ENCODE results near the gene ZFAND3. TPM values are rescaled to one million over a fixed set of nuclear protein-coding genes. Genes with fewer than 3 reads are reported as not detected.
A peak's percentile ranks its signal among the peaks of the same experiment; 100 is the strongest.
"Not testable (repeated sequence)": the region's sequence is repeated elsewhere in the genome, so short reads cannot be mapped to it uniquely, and the experiment has no call there.

The ZFAND3 gene
- total and polyA plus RNA-seq, 7 donors = 48.5 to 166 (median 141) TPM

DNA sequence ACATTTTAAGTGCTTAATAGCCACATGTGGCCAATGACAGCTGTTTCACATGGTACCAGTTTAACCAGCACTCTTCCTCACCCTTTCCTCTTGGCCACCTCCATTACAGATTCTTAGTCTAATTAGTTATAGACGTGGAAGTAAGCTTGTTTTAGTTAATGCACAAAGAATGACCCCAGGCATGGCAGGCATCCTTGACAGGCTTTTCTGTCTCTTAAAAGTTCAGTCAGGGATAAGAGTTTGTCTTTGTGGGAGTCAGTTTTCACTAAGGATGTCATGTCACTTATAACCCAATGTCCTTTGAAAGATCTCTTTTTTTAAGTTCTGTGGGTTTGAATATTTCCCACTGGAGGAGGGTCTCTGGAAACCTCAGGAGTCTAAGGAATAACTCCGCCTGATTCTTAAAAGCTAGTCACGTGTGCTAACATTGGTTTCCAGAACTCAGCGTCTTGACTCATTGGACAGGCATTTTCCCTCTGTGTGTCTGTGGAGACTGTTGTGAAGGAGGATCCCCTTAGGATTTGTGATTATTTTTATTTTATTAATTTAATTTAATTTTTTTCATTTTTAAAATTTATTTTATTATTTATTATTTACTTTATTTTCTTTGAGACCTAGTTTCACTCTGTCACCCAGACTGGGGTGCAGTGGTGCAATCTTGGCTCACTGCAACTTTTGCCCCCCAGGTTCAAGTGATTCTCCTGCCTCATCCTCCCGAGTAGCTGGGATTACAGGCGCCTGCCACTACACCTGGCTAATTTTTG lies 171.4 kb downstream of the ZFAND3 start:
- Histone ChIP-seq H3K9me3 (no peaks in the 10 kb centered on the region), H3K36me3 (ENCODE audit: insufficient read depth in 1 of 2, low read depth in 1 of 2) (no peaks in the 10 kb centered on the region), H3K4me1 (peaks cover 93% of the 10 kb centered on the region), H3K27me3 (ENCODE audit: insufficient read depth in 3 of 3, low read length in 2 of 3) (no peaks in the 10 kb centered on the region), H3K27ac (peak overlapping the region; percentile 73), H3K4me3 (no peak overlapping the region)
- 35 to 58% (median 39%) methylated on average over 6 of the region's 6 CpGs for WGBS, 3 donors
- ATAC-seq (peak; percentile 75 to 81 (median 79)), DNase-seq (no peak)
- intact Hi-C loops (cut with DNase I) = no loop called here
- no peak for TF ChIP-seq CTCF (IDR thresholded peaks at IDR 0.05)

GRCh38 chr6:37992749-37993148 lies 173.2 kb downstream of the ZFAND3 start:
- H3K9me3 ChIP-seq = no peaks in the 10 kb centered on the region
- no peaks in the 10 kb centered on the region for H3K36me3 ChIP-seq (ENCODE audit: insufficient read depth in 1 of 2, low read depth in 1 of 2)
- H3K4me3 ChIP-seq = no peak overlapping the region
- ATAC-seq (no peak), DNase-seq (no peak)
- H3K27ac ChIP-seq = peak overlapping the region; percentile 42
- no peak for TF ChIP-seq CTCF (IDR thresholded peaks at IDR 0.05)
- H3K27me3 ChIP-seq (ENCODE audit: insufficient read depth in 3 of 3, low read length in 2 of 3) = no peaks in the 10 kb centered on the region
- intact Hi-C loops (cut with DNase I) = no loop called here
- peaks cover 90% of the 10 kb centered on the region for H3K4me1 ChIP-seq
- WGBS, 3 donors = 71 to 89% (median 71%) methylated on average over 2 of the region's 2 CpGs

DNA sequence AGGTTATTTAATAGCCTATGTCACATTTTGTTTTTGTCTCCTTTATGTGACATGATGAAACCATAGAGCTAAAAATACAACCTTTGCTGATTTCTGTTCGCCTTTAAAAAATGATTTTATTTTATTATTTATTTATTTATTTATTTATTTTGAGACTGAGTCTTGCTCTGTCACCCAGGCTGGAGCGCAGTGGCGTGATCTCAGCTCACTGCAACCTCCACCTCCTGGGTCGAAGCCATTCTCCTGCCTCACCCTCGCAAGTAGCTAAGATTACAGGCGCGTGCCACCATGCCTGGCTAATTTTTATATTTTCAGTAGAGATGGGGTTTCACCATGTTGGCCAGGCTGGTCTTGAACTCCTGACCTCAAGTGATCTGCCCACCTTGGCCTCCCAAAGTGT lies 173.7 kb downstream of the ZFAND3 start:
- H3K4me3 ChIP-seq; intact Hi-C loops (cut with DNase I); H3K9me3 ChIP-seq; H3K36me3 ChIP-seq (ENCODE audit: insufficient read depth in 1 of 2, low read depth in 1 of 2); H3K27me3 ChIP-seq (ENCODE audit: insufficient read depth in 3 of 3, low read length in 2 of 3): not testable (repeated sequence)
- DNase-seq = peak in 1 of 2 donors; percentile 68
- Histone ChIP-seq H3K27ac (peak overlapping the region; percentile 42), H3K4me1 (peaks cover 85% of the 10 kb centered on the region)
- 60 to 95% (median 67%) methylated on average over 7 of the region's 7 CpGs for WGBS, 3 donors
- peak in 3 of 4 donors; percentile 44 to 69 (median 57) for ATAC-seq

- WGBS, 3 donors = 76 to 86% (median 84%) methylated on average over 5 of the region's 5 CpGs
- Histone ChIP-seq H3K9me3 (no peaks in the 10 kb centered on the region), H3K4me1 (peaks cover 81% of the 10 kb centered on the region), H3K27me3 (ENCODE audit: insufficient read depth in 3 of 3, low read length in 2 of 3) (no peaks in the 10 kb centered on the region), H3K4me3 (no peak overlapping the region), H3K36me3 (ENCODE audit: insufficient read depth in 1 of 2, low read depth in 1 of 2) (no peaks in the 10 kb centered on the region), H3K27ac (no peak overlapping the region)
- ATAC-seq (no peak), DNase-seq (no peak)
- no peak for TF ChIP-seq CTCF (IDR thresholded peaks at IDR 0.05)
- intact Hi-C loops (cut with DNase I) = no loop called here
Measured at GRCh38 chr6:37993596-37993995, 174.1 kb downstream of the ZFAND3 start.

- H3K9me3 ChIP-seq = no peaks in the 10 kb centered on the region
- H3K4me3 ChIP-seq = no peak overlapping the region
- H3K27me3 ChIP-seq (ENCODE audit: insufficient read depth in 3 of 3, low read length in 2 of 3) = no peaks in the 10 kb centered on the region
- peaks cover 75% of the 10 kb centered on the region for H3K4me1 ChIP-seq
- WGBS, 3 donors = 55 to 69% (median 58%) methylated on average over 2 of the region's 2 CpGs
- intact Hi-C loops (cut with DNase I) = no loop called here
- TF ChIP-seq CTCF (IDR thresholded peaks at IDR 0.05) = no peak
- H3K36me3 ChIP-seq (ENCODE audit: insufficient read depth in 1 of 2, low read depth in 1 of 2) = no peaks in the 10 kb centered on the region
- ATAC-seq (no peak), DNase-seq (no peak)
- H3K27ac ChIP-seq = no peak overlapping the region
Measured at GRCh38 chr6:37994223-37994622, 174.7 kb downstream of the ZFAND3 start.
